ENCODE results near the gene SPRYD4. TPM values are rescaled to one million over a fixed set of nuclear protein-coding genes. Genes with fewer than 3 reads are reported as not detected.

Gene SPRYD4
- polyA plus RNA-seq, 1 experiment: 2.4 TPM

- no peak for DNase-seq (ENCODE audit: low read depth)
- ChIA-PET POLR2A (no interaction called here), CTCF (interaction anchor here (0.9 to 1.3 kb wide), 3 partner anchors 11 to 272 kb away, joined by 3 to 4 read pairs (median 3); partner anchors contain the start of gene SMARCC2)
- no peaks in the 10 kb centered on the region for H3K27me3 ChIP-seq (ENCODE audit: control insufficient read depth, insufficient read depth, low read length)
- H3K36me3 ChIP-seq (ENCODE audit: control insufficient read depth, insufficient read depth, low read length): no peaks in the 10 kb centered on the region
- TF ChIP-seq, protein P1, sequence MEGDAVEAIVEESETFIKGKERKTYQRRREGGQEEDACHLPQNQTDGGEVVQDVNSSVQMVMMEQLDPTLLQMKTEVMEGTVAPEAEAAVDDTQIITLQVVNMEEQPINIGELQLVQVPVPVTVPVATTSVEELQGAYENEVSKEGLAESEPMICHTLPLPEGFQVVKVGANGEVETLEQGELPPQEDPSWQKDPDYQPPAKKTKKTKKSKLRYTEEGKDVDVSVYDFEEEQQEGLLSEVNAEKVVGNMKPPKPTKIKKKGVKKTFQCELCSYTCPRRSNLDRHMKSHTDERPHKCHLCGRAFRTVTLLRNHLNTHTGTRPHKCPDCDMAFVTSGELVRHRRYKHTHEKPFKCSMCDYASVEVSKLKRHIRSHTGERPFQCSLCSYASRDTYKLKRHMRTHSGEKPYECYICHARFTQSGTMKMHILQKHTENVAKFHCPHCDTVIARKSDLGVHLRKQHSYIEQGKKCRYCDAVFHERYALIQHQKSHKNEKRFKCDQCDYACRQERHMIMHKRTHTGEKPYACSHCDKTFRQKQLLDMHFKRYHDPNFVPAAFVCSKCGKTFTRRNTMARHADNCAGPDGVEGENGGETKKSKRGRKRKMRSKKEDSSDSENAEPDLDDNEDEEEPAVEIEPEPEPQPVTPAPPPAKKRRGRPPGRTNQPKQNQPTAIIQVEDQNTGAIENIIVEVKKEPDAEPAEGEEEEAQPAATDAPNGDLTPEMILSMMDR (IDR thresholded peaks at IDR 0.05; ENCODE audit: insufficient read depth, low read depth, low read length): no peak
- no peak overlapping the region for H3K4me3 ChIP-seq (ENCODE audit: low read depth, low read length)
Measured at GRCh38 chr12:56461235-56462159, 6.9 kb upstream of the SPRYD4 start.

GRCh38 chr12:56462565-56462964, 5.8 kb upstream of the SPRYD4 start:
- H3K36me3 ChIP-seq (ENCODE audit: control insufficient read depth, insufficient read depth, low read length): no peaks in the 10 kb centered on the region
- H3K27me3 ChIP-seq (ENCODE audit: control insufficient read depth, insufficient read depth, low read length): no peaks in the 10 kb centered on the region
- ChIA-PET POLR2A (no interaction called here), CTCF (interaction anchor here (1.2 to 2.6 kb wide), 8 partner anchors 12 to 273 kb away, joined by 3 to 22 read pairs (median 4); partner anchors contain the start of genes APOF, CNPY2, SMARCC2 and STAT2)
- DNase-seq (ENCODE audit: low read depth): no peak
- no peak overlapping the region for H3K4me3 ChIP-seq (ENCODE audit: low read depth, low read length)
- TF ChIP-seq, protein P1 (IDR thresholded peaks at IDR 0.05; ENCODE audit: insufficient read depth, low read depth, low read length): no peak

DNA sequence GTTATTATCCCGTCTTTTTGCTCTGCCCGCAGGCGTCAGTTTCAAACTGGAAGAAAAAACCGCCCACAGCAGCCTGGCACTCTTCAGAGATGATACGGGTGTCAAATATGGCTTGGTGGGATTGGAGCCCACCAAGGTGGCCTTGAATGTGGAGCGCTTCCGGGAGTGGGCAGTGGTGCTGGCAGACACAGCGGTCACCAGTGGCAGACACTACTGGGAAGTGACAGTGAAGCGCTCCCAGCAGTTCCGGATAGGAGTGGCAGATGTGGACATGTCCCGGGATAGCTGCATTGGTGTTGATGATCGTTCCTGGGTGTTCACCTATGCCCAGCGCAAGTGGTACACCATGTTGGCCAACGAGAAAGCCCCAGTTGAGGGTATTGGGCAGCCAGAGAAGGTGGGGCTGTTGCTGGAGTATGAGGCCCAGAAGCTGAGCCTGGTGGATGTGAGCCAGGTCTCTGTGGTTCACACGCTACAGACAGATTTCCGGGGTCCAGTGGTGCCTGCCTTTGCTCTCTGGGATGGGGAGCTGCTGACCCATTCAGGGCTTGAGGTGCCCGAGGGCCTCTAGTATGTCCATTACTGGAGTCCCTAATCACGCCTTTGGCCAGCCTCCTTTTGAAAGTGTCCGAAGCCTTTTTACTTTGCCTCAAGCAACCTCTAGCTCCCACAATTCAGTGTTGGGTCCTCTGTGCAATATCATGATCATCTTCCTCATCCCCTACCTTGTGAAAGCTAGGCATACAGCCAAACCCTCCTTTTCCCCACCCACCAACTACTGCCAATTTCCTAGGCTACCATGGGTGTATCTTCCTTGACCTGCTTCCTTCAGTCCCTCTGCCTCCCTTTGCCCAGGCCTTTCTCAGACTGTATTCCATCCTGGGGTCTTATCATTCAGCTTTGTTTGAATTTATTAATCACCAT, 891 bp downstream of the SPRYD4 start:
- Histone ChIP-seq H3K27me3 (ENCODE audit: control insufficient read depth, insufficient read depth, low read length) (no peaks in the 10 kb centered on the region), H3K4me3 (ENCODE audit: low read depth, low read length) (peak overlapping the region; percentile 69), H3K36me3 (ENCODE audit: control insufficient read depth, insufficient read depth, low read length) (peaks cover 1% of the 10 kb centered on the region; the same call in 1 of the 2 replicates)
- TF ChIP-seq, protein P1 (IDR thresholded peaks at IDR 0.05; ENCODE audit: insufficient read depth, low read depth, low read length): no peak
- DNase-seq (ENCODE audit: low read depth): no peak
- POLR2A ChIA-PET: no interaction called here
- CTCF ChIA-PET: no interaction called here

GRCh38 chr12:56474389-56474788, 6.0 kb downstream of the SPRYD4 start:
- ChIA-PET POLR2A (no interaction called here), CTCF (interaction anchor here (1.0 to 1.1 kb wide), 2 partner anchors 21 to 40 kb away, joined by 4 read pairs; no protein-coding TSS in a partner anchor)
- TF ChIP-seq, protein P1 (IDR thresholded peaks at IDR 0.05; ENCODE audit: insufficient read depth, low read depth, low read length): no peak
- H3K4me3 ChIP-seq (ENCODE audit: low read depth, low read length): no peak overlapping the region
- no peaks in the 10 kb centered on the region for H3K27me3 ChIP-seq (ENCODE audit: control insufficient read depth, insufficient read depth, low read length)
- peaks cover 3% of the 10 kb centered on the region for H3K36me3 ChIP-seq (ENCODE audit: control insufficient read depth, insufficient read depth, low read length)
- DNase-seq (ENCODE audit: low read depth): no peak
